Activated T-helper 2 cell treated with anti-CD3 and anti-CD28 coated beads, Interferon-gamma antibody, Interleukin-2, Interleukin-4, amounts not matched to agents 10 μg/mL and 5 μg/mL and 100 μg/mL, durations not matched to agents 14 hours and 24 hours and 36 hours (primary cell): ENCODE results near the gene DHRS7B. TPM values are rescaled to one million over a fixed set of nuclear protein-coding genes. Genes with fewer than 3 reads are reported as not detected.
"Not testable (repeated sequence)": the region's sequence is repeated elsewhere in the genome, so short reads cannot be mapped to it uniquely, and the experiment has no call there.

Experiments used
- DNase-seq: peaks from one replicate; pipeline ENCODE4 v3.0.0; 2021; ENCODE audit warnings: low spot score
- H3K27ac Mint-ChIP-seq: one replicate; pipeline ENCODE4 v1.8.0; 2021; ENCODE audit warnings: mixed read lengths
- H3K27me3 Mint-ChIP-seq: one replicate; pipeline ENCODE4 v1.8.0; 2021; ENCODE audit warnings: low read depth, mixed read lengths
- H3K36me3 Mint-ChIP-seq: one replicate; pipeline ENCODE4 v1.8.0; 2021; ENCODE audit warnings: low read depth, mixed read lengths
- H3K4me1 Mint-ChIP-seq: one replicate; pipeline ENCODE4 v1.8.0; 2021; ENCODE audit warnings: low read depth, mixed read lengths
- H3K4me3 Mint-ChIP-seq: one replicate; pipeline ENCODE4 v1.8.0; 2021; ENCODE audit warnings: low read depth, mild to moderate bottlenecking, moderate library complexity, mixed read lengths
- H3K9me3 Mint-ChIP-seq: one replicate; pipeline ENCODE4 v1.8.0; 2021; ENCODE audit warnings: mixed read lengths
- intact Hi-C: fragments of 100-400 bp; cut with micrococcal nuclease; formaldehyde crosslinking; loops from one replicate; pipeline ENCODE4 v1.15.1; 2023
- total RNA-seq: library from RNA; stranded (reverse); gene quantifications from 2 replicates; pipeline ENCODE4 v1.2.3, GENCODE V29; 2022

DHRS7B gene
- total RNA-seq, 1 donor from 2014 or later, result 17.7 TPM

DNA sequence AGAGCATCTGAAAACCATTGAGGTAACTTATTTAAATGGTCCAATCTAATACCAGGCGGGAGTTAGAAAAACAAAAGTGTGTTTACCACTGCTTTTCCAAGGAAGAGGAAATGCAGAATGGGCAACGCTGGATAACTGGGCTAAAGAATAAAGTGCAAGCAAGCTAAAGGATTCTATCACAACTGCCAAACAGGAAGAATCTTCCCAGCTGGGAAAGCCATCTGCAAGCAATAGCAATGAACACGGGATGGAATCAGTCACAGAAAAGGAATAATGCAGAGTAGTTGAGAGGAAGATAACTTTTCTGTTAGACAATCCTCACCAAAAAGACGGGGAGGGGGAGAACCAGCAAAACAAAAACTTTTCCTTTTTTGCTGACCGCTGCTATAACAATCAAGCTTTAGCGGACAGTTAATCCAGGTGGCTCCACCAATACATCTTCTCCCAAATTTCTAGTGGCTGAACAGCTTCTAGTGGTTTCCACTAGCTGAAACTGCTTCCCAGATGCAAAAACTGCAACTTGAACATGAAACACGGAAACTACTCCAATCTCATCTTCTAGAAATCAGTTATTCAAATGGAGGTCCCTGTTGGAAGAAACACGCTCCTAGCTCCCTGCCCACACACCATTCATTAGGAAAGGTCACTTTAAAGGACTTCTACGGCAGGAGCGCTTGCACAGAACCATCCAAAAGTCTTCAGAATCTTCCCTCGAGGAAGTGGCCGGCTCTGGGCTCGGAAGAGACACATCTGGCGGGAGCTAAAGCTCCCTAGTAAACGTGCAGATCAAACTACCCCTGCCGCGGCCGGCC is 86.3 kb downstream of the DHRS7B start:
- Mint-ChIP-seq H3K4me3 (peak overlapping the region; percentile 94), H3K4me1 (peaks cover 35% of the 10 kb centered on the region), H3K27me3 (no peaks in the 10 kb centered on the region), H3K9me3 (no peaks in the 10 kb centered on the region), H3K36me3 (peaks cover 23% of the 10 kb centered on the region), H3K27ac (peak overlapping the region; percentile 94)
- no peak for DNase-seq
- intact Hi-C loops, result loop anchor here (5.0 kb wide), 1 partner anchor 39 kb away; the partner anchor contains the start of gene NATD1

DNA sequence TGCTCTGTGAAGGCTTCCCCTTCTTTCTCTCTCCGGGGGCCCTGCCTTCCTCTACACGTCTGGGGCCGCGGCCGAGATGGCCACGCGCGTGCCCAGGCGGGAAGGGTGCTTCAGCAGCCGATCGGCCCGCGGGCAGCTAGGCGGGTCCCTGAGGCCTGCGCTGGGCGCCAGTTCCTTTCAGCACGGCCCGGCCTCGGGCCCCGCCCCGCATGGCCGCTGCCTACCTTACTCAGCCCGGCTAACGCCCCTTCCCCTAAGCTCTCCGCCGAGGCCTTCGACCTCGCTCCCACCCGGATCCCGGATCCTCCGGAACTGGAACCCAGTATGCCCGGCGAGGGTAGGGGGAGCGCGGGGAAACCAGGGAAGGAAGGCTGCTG is 86.9 kb downstream of the DHRS7B start:
- intact Hi-C loops, result loop anchor here (1.0 to 5.0 kb wide), 4 partner anchors 39 to 170 kb away; partner anchors contain the start of genes DHRS7B, NATD1 and USP22
- no peaks in the 10 kb centered on the region for H3K27me3 Mint-ChIP-seq
- no peak for DNase-seq
- H3K4me3 Mint-ChIP-seq, result peak overlapping the region; percentile 94
- H3K27ac Mint-ChIP-seq, result peak overlapping the region; percentile 94
- H3K9me3 Mint-ChIP-seq, result no peaks in the 10 kb centered on the region
- peaks cover 38% of the 10 kb centered on the region for H3K4me1 Mint-ChIP-seq
- H3K36me3 Mint-ChIP-seq, result peaks cover 20% of the 10 kb centered on the region

DNA sequence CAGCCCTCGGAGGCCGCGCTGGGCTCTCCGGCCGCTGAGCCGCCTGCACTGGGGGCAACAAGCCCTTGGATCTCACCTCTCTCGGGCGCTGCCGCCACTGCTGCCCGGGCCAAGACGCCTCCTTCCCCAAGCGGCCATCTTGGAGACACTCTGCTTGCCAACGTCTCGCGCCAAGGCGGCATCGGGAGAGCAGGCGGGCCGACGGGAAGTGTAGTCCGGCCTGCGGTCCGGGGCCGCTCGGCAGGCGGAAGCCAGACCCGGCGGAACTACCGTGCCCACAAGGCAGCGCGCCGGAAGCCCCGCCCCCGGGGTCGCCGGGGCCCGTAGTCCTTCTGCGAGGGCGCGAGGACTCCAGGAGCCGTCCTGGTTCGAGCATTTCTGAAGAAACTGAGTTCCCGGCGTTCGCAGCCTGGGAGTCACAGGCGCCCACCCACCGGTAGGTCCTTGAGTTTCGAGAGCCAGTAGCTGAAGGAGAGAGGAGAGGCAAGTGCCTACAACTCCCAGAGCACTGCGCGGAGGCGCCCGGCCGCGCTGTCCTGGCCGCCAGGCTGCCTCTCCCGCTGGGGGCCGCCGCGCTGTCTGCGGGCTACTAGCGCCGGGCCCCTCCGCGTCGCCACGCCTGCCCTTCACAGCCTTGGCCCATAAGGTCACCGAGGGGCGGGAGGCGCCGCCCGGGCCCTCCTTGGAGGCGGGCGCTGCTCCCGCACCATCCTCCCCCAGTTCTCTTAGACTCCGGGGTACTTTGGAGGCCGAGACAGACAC is 87.4 kb downstream of the DHRS7B start, which contains the start of gene TMEM11:
Gene TMEM11 (minus strand): TSS at position 147 of the 762 bp plus-strand sequence. CDS start 9 bp downstream, at position 138.
- H3K27ac Mint-ChIP-seq, result peak within 1 kb of the TSS; percentile 94
- H3K9me3 Mint-ChIP-seq, result no peaks in the 10 kb centered on the region
- intact Hi-C loops, result loop anchor here (1.0 to 5.0 kb wide), 4 partner anchors 38 to 171 kb away; partner anchors contain the start of genes DHRS7B, NATD1 and USP22
- peaks cover 40% of the 10 kb centered on the region for H3K4me1 Mint-ChIP-seq
- H3K36me3 Mint-ChIP-seq, result peaks cover 18% of the 10 kb centered on the region
- H3K27me3 Mint-ChIP-seq, result no peaks in the 10 kb centered on the region
- peak; percentile 94 for DNase-seq
- peak within 1 kb of the TSS; percentile 94 for H3K4me3 Mint-ChIP-seq

DNA sequence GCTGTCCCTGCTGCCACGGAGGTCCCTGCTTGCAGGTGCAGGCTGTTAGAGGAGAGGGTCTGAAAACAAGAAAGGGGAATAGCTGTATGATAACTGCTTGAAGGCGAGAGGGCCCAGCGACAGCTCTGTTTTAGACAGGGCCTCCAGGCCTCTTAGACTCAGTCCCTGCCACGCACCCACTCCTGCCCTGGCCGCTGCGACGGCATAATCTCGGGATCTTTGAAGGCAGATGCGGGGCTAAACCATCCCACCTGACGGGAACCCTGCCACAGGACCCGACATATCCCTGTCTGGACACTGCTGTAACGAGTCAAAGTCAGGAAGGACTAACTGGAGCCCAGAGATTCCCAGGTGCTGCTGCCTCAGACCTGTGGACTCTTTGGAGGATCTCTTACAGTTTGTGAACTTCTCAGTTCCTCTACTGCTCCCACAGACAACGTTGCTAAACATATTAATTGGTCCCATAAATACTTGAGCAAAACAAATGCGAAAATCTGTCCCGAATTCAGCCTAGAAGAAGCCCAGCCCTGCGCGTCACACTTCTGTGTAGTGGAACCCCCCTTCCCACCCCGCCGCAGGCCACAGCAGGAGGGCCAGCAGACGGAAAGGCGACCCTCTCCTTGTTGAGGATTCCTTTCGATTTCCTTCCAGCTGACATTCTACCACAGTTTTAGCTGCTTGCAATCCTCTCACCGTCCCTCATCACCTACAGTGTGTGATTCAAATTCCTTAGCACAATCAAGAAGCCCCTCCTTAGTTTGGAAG is 88.2 kb downstream of the DHRS7B start:
- Mint-ChIP-seq H3K27ac (peak overlapping the region; percentile 88), H3K4me1 (peaks cover 40% of the 10 kb centered on the region), H3K36me3 (peaks cover 16% of the 10 kb centered on the region), H3K27me3 (no peaks in the 10 kb centered on the region), H3K4me3 (peak overlapping the region; percentile 94), H3K9me3 (no peaks in the 10 kb centered on the region)
- intact Hi-C loops, result loop anchor here (1.0 to 5.0 kb wide), 4 partner anchors 37 to 172 kb away; partner anchors contain the start of genes DHRS7B, NATD1 and USP22
- DNase-seq, result no peak

DNA sequence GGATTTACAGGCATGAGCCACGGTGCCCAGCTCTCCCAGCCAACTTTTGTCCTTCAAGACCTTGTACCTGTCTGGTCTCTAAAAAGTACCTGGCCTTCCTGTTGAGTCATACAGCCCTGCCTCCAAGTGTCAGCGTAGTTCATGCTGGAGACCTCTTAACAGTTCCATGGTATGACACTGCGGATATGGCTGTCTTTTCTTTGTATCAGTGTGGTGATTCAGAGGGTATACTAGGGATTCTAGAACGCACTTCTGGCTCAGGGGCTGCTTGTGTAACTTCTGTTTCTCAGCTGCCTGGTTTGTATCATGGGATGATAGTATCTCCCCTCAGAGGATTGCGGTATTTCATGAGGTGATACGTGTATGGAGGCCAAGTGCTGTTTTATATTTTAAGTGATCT is 89.2 kb downstream of the DHRS7B start:
- no peak overlapping the region for H3K27ac Mint-ChIP-seq
- no peaks in the 10 kb centered on the region for H3K9me3 Mint-ChIP-seq
- no peak for DNase-seq
- intact Hi-C loops, result no loop called here
- no peaks in the 10 kb centered on the region for H3K27me3 Mint-ChIP-seq
- H3K4me3 Mint-ChIP-seq, result peak overlapping the region; percentile 94
- peaks cover 38% of the 10 kb centered on the region for H3K4me1 Mint-ChIP-seq
- H3K36me3 Mint-ChIP-seq, result peaks cover 6% of the 10 kb centered on the region

DNA sequence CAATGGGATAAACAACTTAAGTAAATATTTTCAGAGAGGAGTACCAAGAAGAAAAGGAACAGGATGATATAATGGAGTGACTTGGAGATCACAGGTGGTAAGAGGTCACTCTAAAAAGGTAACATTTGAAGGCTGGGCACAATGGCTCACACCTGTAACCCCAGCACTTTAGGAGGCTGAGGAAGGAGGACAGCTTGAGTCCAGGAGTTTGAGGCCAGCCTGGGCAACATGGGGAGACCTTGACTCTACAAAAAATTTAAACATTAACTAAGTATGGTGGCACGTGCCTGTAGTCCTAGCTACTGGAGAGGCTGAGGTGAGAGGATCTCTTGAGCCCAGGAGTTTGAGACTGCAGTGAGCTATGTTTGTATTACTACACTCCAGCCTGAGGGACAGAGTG is 90.6 kb downstream of the DHRS7B start:
- H3K4me1 Mint-ChIP-seq, result peaks cover 29% of the 10 kb centered on the region
- no peaks in the 10 kb centered on the region for H3K9me3 Mint-ChIP-seq
- H3K27me3 Mint-ChIP-seq, result no peaks in the 10 kb centered on the region
- H3K27ac Mint-ChIP-seq, result no peak overlapping the region
- peaks cover 5% of the 10 kb centered on the region for H3K36me3 Mint-ChIP-seq
- intact Hi-C loops, result no loop called here
- DNase-seq, result no peak
- H3K4me3 Mint-ChIP-seq, result no peak overlapping the region

DNA sequence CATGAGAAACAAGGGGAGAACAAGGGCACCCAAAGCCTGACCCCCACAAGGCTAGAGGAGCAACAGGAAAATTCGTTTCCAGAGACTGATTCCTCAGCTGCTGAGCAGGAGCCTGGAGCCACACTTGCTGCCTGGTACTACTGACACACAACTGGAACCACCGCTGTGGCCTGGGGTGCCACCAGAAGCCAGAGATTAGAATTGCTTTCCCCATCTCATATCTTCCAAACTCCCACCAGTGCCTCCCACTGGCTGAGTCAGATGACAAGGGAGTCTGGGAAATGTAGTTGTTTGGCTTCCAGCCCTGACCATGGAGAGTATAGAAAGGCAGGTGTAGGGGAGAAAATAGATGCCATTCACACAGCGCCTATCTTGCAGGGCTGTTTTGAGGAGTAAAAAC is 91.3 kb downstream of the DHRS7B start:
- H3K27me3 Mint-ChIP-seq, result no peaks in the 10 kb centered on the region
- H3K4me1 Mint-ChIP-seq, result peaks cover 23% of the 10 kb centered on the region
- intact Hi-C loops, result no loop called here
- peak overlapping the region; percentile 13 for H3K27ac Mint-ChIP-seq
- H3K4me3 Mint-ChIP-seq, result no peak overlapping the region
- peaks cover 5% of the 10 kb centered on the region for H3K36me3 Mint-ChIP-seq
- no peaks in the 10 kb centered on the region for H3K9me3 Mint-ChIP-seq
- DNase-seq, result no peak

DNA sequence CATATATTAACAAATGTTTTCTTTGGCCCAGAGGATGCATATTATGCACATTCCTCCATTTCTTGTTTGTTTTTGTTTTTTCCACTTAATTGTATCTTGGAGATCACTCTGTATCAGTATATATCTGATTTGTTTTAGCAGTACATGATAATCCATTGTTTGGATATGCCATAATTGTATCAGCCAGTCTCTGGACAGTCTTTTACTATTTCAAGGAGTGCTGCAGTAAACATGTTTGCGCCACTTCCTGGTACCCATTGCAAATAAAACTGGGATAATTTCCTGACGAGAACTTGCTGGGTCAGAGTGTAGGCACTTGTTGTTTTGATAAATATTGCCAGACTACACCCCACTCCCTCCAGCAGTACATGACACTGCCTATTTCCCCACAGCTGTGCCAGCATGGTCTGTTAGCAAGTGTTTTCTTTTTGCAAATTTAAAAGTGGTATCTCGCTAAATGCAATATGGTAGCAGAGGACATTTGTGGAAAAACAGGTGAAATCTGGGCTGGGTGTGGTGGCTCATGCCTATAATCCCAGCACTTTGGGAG is 92.1 kb downstream of the DHRS7B start:
- Mint-ChIP-seq H3K27me3 (no peaks in the 10 kb centered on the region), H3K27ac (no peak overlapping the region), H3K4me3 (no peak overlapping the region), H3K9me3 (no peaks in the 10 kb centered on the region), H3K4me1 (peaks cover 23% of the 10 kb centered on the region), H3K36me3 (peaks cover 5% of the 10 kb centered on the region)
- DNase-seq, result no peak
- intact Hi-C loops, result no loop called here

DNA sequence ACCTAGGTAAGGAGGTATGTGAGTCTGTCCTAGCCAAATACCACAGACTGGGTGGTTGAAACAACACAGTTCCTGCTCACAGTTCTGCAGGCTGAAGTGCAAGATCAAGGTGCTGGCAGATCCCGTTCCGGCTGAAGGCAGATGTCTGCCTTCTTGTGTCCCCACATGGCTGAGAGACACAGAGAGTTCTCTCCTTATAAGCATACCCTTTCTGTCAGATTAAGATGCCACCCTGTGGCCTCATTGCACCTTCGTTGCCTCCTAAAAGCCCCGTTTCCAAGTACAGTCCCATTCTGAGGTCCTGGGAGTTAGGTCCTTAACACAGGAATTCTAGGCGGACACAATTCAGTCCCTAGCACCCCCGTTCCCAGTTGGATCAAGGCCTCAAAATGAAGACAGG is 96.3 kb downstream of the DHRS7B start:
- Mint-ChIP-seq H3K27me3 (no peaks in the 10 kb centered on the region), H3K4me3 (no peak overlapping the region), H3K4me1 (peaks cover 5% of the 10 kb centered on the region), H3K36me3 (no peaks in the 10 kb centered on the region), H3K9me3 (no peaks in the 10 kb centered on the region), H3K27ac (no peak overlapping the region)
- intact Hi-C loops, result no loop called here
- DNase-seq, result no peak

DNA sequence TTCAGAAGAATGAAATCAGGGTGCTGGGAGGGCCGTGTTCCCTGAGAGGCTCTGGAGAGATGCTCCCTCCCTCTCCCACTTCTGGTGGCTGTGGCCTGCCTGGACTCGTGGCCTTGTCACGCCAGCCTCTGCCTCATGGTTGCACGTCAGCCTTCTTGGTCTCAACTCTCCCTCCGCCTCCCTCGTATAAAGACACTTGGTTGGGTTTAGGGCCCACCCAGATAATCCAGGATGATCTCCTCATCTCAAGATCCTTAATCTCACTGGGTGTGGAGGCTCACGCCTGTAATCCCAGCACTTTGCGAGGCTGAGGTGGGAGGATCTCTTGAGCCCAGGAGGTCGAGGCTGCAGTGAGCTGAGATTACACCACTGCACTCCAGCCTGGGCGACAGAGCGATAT is 100.5 kb downstream of the DHRS7B start:
- H3K27ac Mint-ChIP-seq, H3K27me3 Mint-ChIP-seq, H3K36me3 Mint-ChIP-seq, H3K9me3 Mint-ChIP-seq, DNase-seq, intact Hi-C loops, H3K4me3 Mint-ChIP-seq, H3K4me1 Mint-ChIP-seq: not testable (repeated sequence)

DNA sequence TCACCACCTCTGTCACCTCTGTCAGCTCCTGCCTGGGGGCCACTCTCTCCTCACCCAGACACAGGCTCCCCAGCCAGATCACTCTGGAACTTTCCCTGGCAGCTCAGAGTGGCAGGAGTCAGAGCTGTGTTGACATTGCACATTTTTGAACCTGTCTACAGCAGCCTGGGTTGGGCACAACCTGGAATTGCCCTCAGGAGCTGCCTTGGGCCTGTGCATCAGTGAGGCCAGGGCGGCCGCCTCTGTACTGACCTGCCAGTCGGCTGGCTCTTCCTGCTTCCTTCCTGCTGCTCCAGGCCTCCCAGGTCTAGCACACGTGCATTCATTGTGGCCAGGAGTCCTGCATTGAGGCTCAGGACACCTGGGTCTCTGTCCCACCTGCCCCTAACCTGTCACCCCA is 101.3 kb downstream of the DHRS7B start:
- H3K4me1 Mint-ChIP-seq, result no peaks in the 10 kb centered on the region
- peaks cover 5% of the 10 kb centered on the region for H3K36me3 Mint-ChIP-seq
- no peak for DNase-seq
- no peak overlapping the region for H3K4me3 Mint-ChIP-seq
- intact Hi-C loops, result no loop called here
- peaks cover 6% of the 10 kb centered on the region for H3K9me3 Mint-ChIP-seq
- H3K27ac Mint-ChIP-seq, result no peak overlapping the region
- H3K27me3 Mint-ChIP-seq, result no peaks in the 10 kb centered on the region

DNA sequence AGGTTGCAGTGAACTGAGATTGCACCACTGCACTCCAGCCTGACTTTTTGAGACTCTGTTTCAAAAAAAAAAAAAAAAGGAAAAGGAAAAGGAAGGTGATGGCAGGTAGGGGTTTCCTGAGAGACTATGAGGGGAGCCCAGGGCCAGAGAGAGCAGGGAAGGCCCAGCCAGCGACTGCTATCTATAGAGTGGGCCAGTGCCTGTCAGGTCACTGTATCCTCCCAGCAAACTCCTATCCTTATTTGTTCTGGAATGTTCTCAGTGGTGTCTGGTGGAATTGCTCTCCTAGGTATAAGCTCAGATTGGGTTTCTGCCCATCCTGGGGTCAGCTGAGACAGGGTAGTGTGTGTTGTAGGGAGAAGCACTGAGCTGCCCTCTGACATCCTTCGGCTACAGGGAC is 102.1 kb downstream of the DHRS7B start:
- H3K9me3 Mint-ChIP-seq, result peaks cover 6% of the 10 kb centered on the region
- peaks cover 5% of the 10 kb centered on the region for H3K36me3 Mint-ChIP-seq
- H3K27me3 Mint-ChIP-seq, result no peaks in the 10 kb centered on the region
- no peak overlapping the region for H3K27ac Mint-ChIP-seq
- no peak for DNase-seq
- H3K4me1 Mint-ChIP-seq, result no peaks in the 10 kb centered on the region
- intact Hi-C loops, result no loop called here
- no peak overlapping the region for H3K4me3 Mint-ChIP-seq
